K562 (cell line): ENCODE measurements around the gene FTH1. TPM values are rescaled to one million over a fixed set of nuclear protein-coding genes. Genes with fewer than 3 reads are reported as not detected.

Source experiments
- ATAC-seq: fragments of 200-7000 bp; cut with Tn5 transposase; 3 replicates; pipeline ENCODE4 v1.9.1; 2020; ENCODE audit warnings: moderate library complexity
- BruUV-seq: library from RNA; stranded (reverse); fragments of 400-500 nt; replicated peaks from 2 replicates; lab custom pipeline; 2021; lab: Mats Ljungman, UMichigan
- CTCF ChIA-PET: fragments of 300-600 bp; formaldehyde crosslinking; extraction: SDS; loops from one replicate; lab custom pipeline; 2021; ENCODE audit warnings: low intra/inter-chr PET ratio; lab: Yijun Ruan, JAX
- POLR2A ChIA-PET: fragments of 300-600, 350-650 bp; sonication (Branson Sonifier 250); formaldehyde crosslinking; extraction: SDS; loops from one replicate; lab custom pipeline; 2021; ENCODE audit warnings: antibody characterized with exemption, inconsistent platforms; lab: Yijun Ruan, JAX
- DNase-seq, 4 experiments: peaks; one replicate each; pipeline versions ENCODE4 v3.0.0 to v3.0.0-alpha.2; 2011 to 2018; ENCODE audit warnings: low spot score in 3 of 4, mixed read lengths in 3 of 4; ENCODE audit errors: extremely low read depth in 1 of 4
- FAIRE-seq: peaks from 2 replicates; lab custom pipeline; 2011; peaks lifted over from hg19 to GRCh38; lab: Jason Lieb, UNC
- H2AFZ ChIP-seq: 2 replicates; pipeline ENCODE4 v1.6.0; 2011; ENCODE audit warnings: low read depth, low read length, control low read depth, inconsistent platforms
- H3K27ac ChIP-seq: fragments of 200-600 bp; 3 replicates; pipeline ENCODE4 v1.8.0; 2011; ENCODE audit warnings: low read depth, mild to moderate bottlenecking, control low read depth, inconsistent platforms, low read length, moderate library complexity, mixed read lengths; ENCODE audit errors: extremely low read depth
- H3K27me3 ChIP-seq, 2 experiments: fragments of 300-600 bp in 1 of 2; 2 replicates in 1 of 2; 3 replicates in 1 of 2; pipeline versions ENCODE4 v1.6.0 to v1.8.0; 2011; ENCODE audit warnings: inconsistent platforms in 2 of 2, low read length in 2 of 2, mild to moderate bottlenecking in 1 of 2, mixed read lengths in 1 of 2, moderate library complexity in 1 of 2; ENCODE audit not compliant: control insufficient read depth in 2 of 2, insufficient read depth in 2 of 2
- H3K36me3 ChIP-seq: fragments of 300-600 bp; 3 replicates; pipeline ENCODE4 v1.8.0; 2011; ENCODE audit warnings: mild to moderate bottlenecking, low read length, inconsistent platforms; ENCODE audit not compliant: control insufficient read depth, insufficient read depth
- H3K4me1 ChIP-seq, 2 experiments: fragments of 200-600 bp in 1 of 2; replicated peaks in 1 of 2; 2 replicates in 1 of 2; 3 replicates in 1 of 2; pipeline versions ENCODE4 v1.5.1 to v1.8.0; 2011; ENCODE audit warnings: inconsistent platforms in 2 of 2, low read length in 2 of 2, mild to moderate bottlenecking in 1 of 2, mixed read lengths in 1 of 2, moderate library complexity in 1 of 2; ENCODE audit not compliant: control insufficient read depth in 2 of 2, insufficient read depth in 2 of 2
- H3K4me2 ChIP-seq: 2 replicates; pipeline ENCODE4 v1.6.1; 2011; ENCODE audit warnings: low read length, control low read depth, inconsistent platforms, mixed read lengths; ENCODE audit not compliant: insufficient read depth
- H3K4me3 ChIP-seq: fragments of 200-600 bp; sonication (generic), shearing (Covaris generic); 2 replicates; pipeline ENCODE4 v1.5.1; 2016; ENCODE audit warnings: control low read depth, inconsistent platforms
- H3K79me2 ChIP-seq: fragments of 200-600 bp; 3 replicates; pipeline ENCODE4 v1.8.0; 2011; ENCODE audit warnings: low read length, inconsistent platforms; ENCODE audit not compliant: control insufficient read depth, insufficient read depth
- H3K9ac ChIP-seq, 2 experiments: 2 replicates each; pipeline versions ENCODE4 v1.6.0 to v1.6.1; 2011; ENCODE audit warnings: low read depth in 2 of 2, low read length in 2 of 2, control low read depth in 1 of 2, inconsistent platforms in 1 of 2, mild to moderate bottlenecking in 1 of 2, mixed read lengths in 1 of 2; ENCODE audit not compliant: insufficient read depth in 1 of 2
- H3K9me1 ChIP-seq: one replicate; pipeline ENCODE4 v1.6.0; 2011; ENCODE audit warnings: inconsistent platforms, mild to moderate bottlenecking, low read length, moderate library complexity; ENCODE audit not compliant: control insufficient read depth, insufficient read depth
- H3K9me3 ChIP-seq: replicated peaks from 2 replicates; pipeline ENCODE4 v1.5.1; 2011; ENCODE audit warnings: low read depth, low read length, inconsistent platforms; ENCODE audit not compliant: control insufficient read depth, insufficient read depth
- H4K20me1 ChIP-seq: replicated peaks from 2 replicates; pipeline ENCODE4 v1.6.1; 2011; ENCODE audit warnings: low read length, inconsistent platforms, mixed read lengths; ENCODE audit not compliant: control insufficient read depth, insufficient read depth
- ARID1B ChIP-seq: fragments of 450-650 bp; IDR thresholded peaks from 2 replicates; pipeline ENCODE4 v1.6.1; 2016; ENCODE audit warnings: antibody characterized with exemption, mild to moderate bottlenecking, inconsistent platforms
- ATF1 ChIP-seq, 2 experiments: fragments of 450-650 bp in 1 of 2; IDR thresholded peaks; 2 replicates each; pipeline ENCODE4 v1.6.1; 2016; ENCODE audit warnings: missing compliant biosample characterization in 1 of 2, missing genetic modification characterization in 1 of 2
- NR2C1 ChIP-seq, 2 experiments: fragments of 450-650 bp; IDR thresholded peaks; 2 replicates each; pipeline ENCODE4 v1.6.1; 2017; ENCODE audit warnings: mild to moderate bottlenecking in 2 of 2, antibody characterized with exemption in 1 of 2, inconsistent platforms in 1 of 2, missing compliant biosample characterization in 1 of 2, missing genetic modification characterization in 1 of 2
- POLR2G ChIP-seq: fragments of 200-400 bp; formaldehyde crosslinking; IDR thresholded peaks from 2 replicates; pipeline ENCODE4 v1.6.1; 2017; ENCODE audit warnings: low read depth, mild to moderate bottlenecking, antibody characterized with exemption, low read length, moderate library complexity
- ZBTB43 ChIP-seq: sonication (generic); formaldehyde crosslinking; IDR thresholded peaks from 2 replicates; pipeline ENCODE4 v1.8.0; 2023; ENCODE audit warnings: mild to moderate bottlenecking, missing genetic modification reagents
- WGBS: fragments of 100-300 bp; shearing (Covaris generic); methylation state at CpG from one replicate; pipeline ENCODE4 v1.1.6; 2016; ENCODE audit warnings: low coverage, mixed read lengths; ENCODE audit not compliant: insufficient coverage; ENCODE audit errors: missing lambda C conversion rate; 5-methylcytosine and 5-hydroxymethylcytosine counted together
- in situ Hi-C: fragments of 300-500 bp; cut with MboI; formaldehyde crosslinking; loops from 4 replicates; pipeline ENCODE4 v1.15.0; 2018; ENCODE audit warnings: inconsistent platforms, mixed read lengths
- intact Hi-C: fragments of 100-400 bp; cut with micrococcal nuclease; formaldehyde crosslinking; loops from 2 replicates; pipeline ENCODE4 v1.14.2; 2022
- polyA plus RNA-seq, 8 experiments: library from polyadenylated mRNA; depleted of rRNA in 4 of 8; stranded (reverse) in 5 of 8; unstranded in 3 of 8; fragments of >200 nt; fragmentation: Nextera tagmentation in 2 of 8; fragmentation: Illumina TruSeq in 1 of 8; extraction: Ambion mirVana in 2 of 8; extraction: Trizol in 1 of 8; gene quantifications; 2 replicates each; pipeline versions ENCODE4 v1.2.1 to v1.2.3, GENCODE V29; 2011 to 2014; ENCODE audit warnings: inconsistent platforms in 1 of 8, missing spikeins in 1 of 8
- total RNA-seq, 7 experiments: library from RNA; depleted of rRNA in 6 of 7; stranded (reverse); fragments of >200 nt in 6 of 7; fragmentation: Illumina TruSeq in 2 of 7; extraction: Trizol in 2 of 7; gene quantifications; 2 replicates each; pipeline versions ENCODE4 v1.2.1 to v1.2.3, GENCODE V29; 2011 to 2021; ENCODE audit warnings: low replicate concordance in 1 of 7
- TF ChIP-seq, protein P1 (sequence below), 2 experiments: IDR thresholded peaks; 2 replicates each; pipeline ENCODE4 v1.6.1; 2011; ENCODE audit warnings: borderline replicate concordance in 1 of 2, control low read depth in 1 of 2, low read depth in 1 of 2, low read length in 1 of 2, mild to moderate bottlenecking in 1 of 2, mixed read lengths in 1 of 2, moderate library complexity in 1 of 2; ENCODE audit not compliant: insufficient read depth in 1 of 2, insufficient read length in 1 of 2, poor library complexity in 1 of 2, severe bottlenecking in 1 of 2; ENCODE audit errors: extremely low read depth in 1 of 2

The FTH1 gene
- total and polyA plus RNA-seq, 9 of the 15 experiments (the other 6 are each of a cell fraction or from before 2014, with no cell fraction given) = 370 to 3,146 (median 802) TPM

DNA sequence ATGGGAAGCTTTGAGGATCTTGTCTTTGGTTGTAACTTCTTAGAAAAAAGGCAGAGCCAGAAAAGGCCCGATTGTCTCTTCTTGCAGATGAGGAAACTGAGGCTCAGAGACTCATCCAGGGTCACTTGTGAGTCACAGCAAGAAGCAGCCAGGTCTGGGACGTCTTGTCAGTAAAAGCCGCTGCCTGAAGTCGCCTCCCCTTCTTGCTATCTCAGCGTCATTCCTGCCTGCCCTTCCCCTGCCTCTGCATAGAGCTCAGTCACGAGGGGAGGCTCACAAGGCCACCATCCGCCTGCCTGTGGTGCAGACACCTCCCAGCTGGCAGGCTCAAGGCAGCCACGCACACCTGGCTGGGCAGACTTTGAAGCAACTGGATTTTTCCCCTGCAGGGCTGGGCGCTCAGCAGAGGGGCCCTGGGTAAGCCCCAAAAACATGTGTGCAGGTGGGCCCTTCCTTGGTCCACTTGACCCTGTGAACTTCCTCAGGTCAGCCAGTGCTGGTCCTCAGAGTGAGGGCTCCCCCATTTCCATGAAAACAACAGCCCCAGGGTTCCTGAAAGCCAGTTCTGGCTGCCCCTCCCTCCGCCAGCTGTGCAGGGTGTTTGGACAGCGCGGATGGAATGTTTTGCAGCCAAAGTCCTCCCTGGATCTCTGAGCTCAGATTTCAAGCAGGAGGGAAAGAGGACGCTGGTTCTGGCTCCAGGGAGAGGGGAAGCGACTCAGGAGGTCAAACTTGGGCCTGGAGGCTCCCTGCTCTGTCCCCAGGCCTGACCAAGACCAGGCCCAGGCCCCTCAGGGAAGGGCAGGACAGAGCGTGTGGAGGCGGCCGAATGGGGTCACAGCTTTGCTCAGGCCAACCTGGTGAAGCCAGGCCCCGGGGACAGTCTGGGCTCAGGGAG, 44.0 kb downstream of the FTH1 start:
- H3K36me3 ChIP-seq = no peaks in the 10 kb centered on the region
- peak; percentile 92 for FAIRE-seq
- in situ Hi-C loops = no loop called here
- no peaks in the 10 kb centered on the region for H3K9me1 ChIP-seq
- peak overlapping the region; percentile 71 for H2AFZ ChIP-seq
- ChIA-PET POLR2A (interaction anchor here (0.6 to 3.6 kb wide), 10 partner anchors 8 to 1938 kb away, joined by 3 to 17 read pairs (median 4); partner anchors contain the start of genes BEST1 and FTH1), CTCF (interaction anchor here (0.7 kb wide), 1 partner anchor 208 kb away, joined by 3 read pairs; no protein-coding TSS in a partner anchor)
- peak; percentile 63 for ATAC-seq
- peaks cover 41 to 59% of the 10 kb centered on the region in 2 experiments for H3K4me1 ChIP-seq
- 28% methylated on average over 12 of the region's 18 CpGs for WGBS
- H3K4me2 ChIP-seq = peak overlapping the region; percentile 66
- peak overlapping the region; percentile 9 to 79; a peak in 3 of 4 replicates for H3K9ac ChIP-seq
- H3K27ac ChIP-seq = peak overlapping the region; percentile 7; the same call in 1 of the 3 replicates
- BruUV-seq = no TSS peak
- H3K79me2 ChIP-seq = peaks cover 16% of the 10 kb centered on the region
- no peaks in the 10 kb centered on the region for H3K27me3 ChIP-seq
- H3K9me3 ChIP-seq = no peaks in the 10 kb centered on the region
- peak; percentile 56 to 88 (median 65) for DNase-seq
- intact Hi-C loops = no loop called here
- H3K4me3 ChIP-seq = no peak overlapping the region
- H4K20me1 ChIP-seq = no peaks in the 10 kb centered on the region
- TF ChIP-seq POLR2G (peak; percentile 57), NR2C1 (IDR thresholded peaks at IDR 0.05) (no peak), NR2C1 (tag; IDR thresholded peaks at IDR 0.05) (peak; percentile 33; the same call in 1 of the 2 replicates), ATF1 (CRISPR knock-in tag; IDR thresholded peaks at IDR 0.05) (no peak), ATF1 (tag; IDR thresholded peaks at IDR 0.05) (peak; percentile 71), ARID1B (0 out of 2 replicates have a peak, but pooled peaks have one; percentile 5), ZBTB43 (CRISPR knock-in tag) (no peak)
- TF ChIP-seq, protein P1, sequence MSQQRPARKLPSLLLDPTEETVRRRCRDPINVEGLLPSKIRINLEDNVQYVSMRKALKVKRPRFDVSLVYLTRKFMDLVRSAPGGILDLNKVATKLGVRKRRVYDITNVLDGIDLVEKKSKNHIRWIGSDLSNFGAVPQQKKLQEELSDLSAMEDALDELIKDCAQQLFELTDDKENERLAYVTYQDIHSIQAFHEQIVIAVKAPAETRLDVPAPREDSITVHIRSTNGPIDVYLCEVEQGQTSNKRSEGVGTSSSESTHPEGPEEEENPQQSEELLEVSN (IDR thresholded peaks at IDR 0.05; ENCODE audit: borderline replicate concordance in 1 of 2, extremely low read depth in 1 of 2, insufficient read depth in 1 of 2, insufficient read length in 1 of 2, low read depth in 1 of 2, low read length in 1 of 2, poor library complexity in 1 of 2, severe bottlenecking in 1 of 2) = peak in 1 of 2 experiments; percentile 40
